B cell (primary cell): ENCODE data around the gene LYPD3. TPM values are rescaled to one million over a fixed set of nuclear protein-coding genes. Genes with fewer than 3 reads are reported as not detected.

Source experiments
- ATAC-seq: fragments of 200-7000 bp; cut with Tn5 transposase; one replicate; pipeline ENCODE4 v1.10.0; 2021; ENCODE audit warnings: low read depth, mild to moderate bottlenecking, moderate number of reproducible peaks, moderate library complexity
- CTCF ChIA-PET: fragments of 350-600 bp; sonication (Branson Sonifier 250); formaldehyde crosslinking; loops from one replicate; lab custom pipeline; 2021; ENCODE audit warnings: antibody characterized with exemption, inconsistent platforms; lab: Charles Lee
- POLR2A ChIA-PET: fragments of 350-600 bp; sonication (Branson Sonifier 250); formaldehyde crosslinking; loops from one replicate; lab custom pipeline; 2021; ENCODE audit warnings: antibody characterized with exemption; lab: Charles Lee
- DNase-seq: peaks from one replicate; pipeline ENCODE4 v3.0.0; 2013
- H2AFZ ChIP-seq: 2 replicates; pipeline ENCODE4 v1.6.1; 2012; ENCODE audit warnings: mild to moderate bottlenecking, low read depth, low read length; ENCODE audit not compliant: insufficient read depth, poor library complexity, severe bottlenecking
- H3K27ac ChIP-seq, 2 donors: 1 replicate in 1 of 2; 2 replicates in 1 of 2; pipeline ENCODE4 v1.5.1; 2012 to 2013; ENCODE audit warnings: low read length in 2 of 2, mild to moderate bottlenecking in 2 of 2, moderate library complexity in 1 of 2
- H3K27me3 ChIP-seq, 4 experiments: fragments of 200-600 bp in 1 of 4; sonication (generic) in 1 of 4; replicated peaks in 1 of 4; 1 replicate in 2 of 4; 2 replicates in 2 of 4; pipeline versions ENCODE4 v1.6.1 to v1.7.0; 2013 to 2016; ENCODE audit warnings: low read length in 3 of 4, mild to moderate bottlenecking in 2 of 4, mixed read lengths in 1 of 4, moderate library complexity in 1 of 4; ENCODE audit not compliant: insufficient read depth in 4 of 4, control insufficient read depth in 3 of 4; ENCODE audit errors: control extremely low read depth in 1 of 4
- H3K36me3 ChIP-seq, 2 experiments: replicated peaks in 1 of 2; 1 replicate in 1 of 2; 2 replicates in 1 of 2; pipeline versions ENCODE4 v1.6.1 to v1.7.1; 2013; ENCODE audit warnings: low read length in 1 of 2; ENCODE audit not compliant: insufficient read depth in 2 of 2, control insufficient read depth in 1 of 2; ENCODE audit errors: control extremely low read depth in 1 of 2, extremely low read depth in 1 of 2
- H3K4me1 ChIP-seq, 2 donors: fragments of 200-600 bp in 1 of 2; sonication (generic) in 1 of 2; 1 replicate in 1 of 2; 2 replicates in 1 of 2; pipeline versions ENCODE4 v1.5.1 to v1.6.1; 2013 to 2017; ENCODE audit warnings: low read length in 2 of 2; ENCODE audit not compliant: control insufficient read depth in 2 of 2, insufficient read depth in 2 of 2
- H3K4me2 ChIP-seq: replicated peaks from 2 replicates; pipeline ENCODE3; 2012; ENCODE audit warnings: mild to moderate bottlenecking, low read depth, low read length; ENCODE audit not compliant: poor library complexity, severe bottlenecking
- H3K4me3 ChIP-seq, 5 experiments: fragments of 200-600 bp in 1 of 5; sonication (generic) in 1 of 5; 1 replicate in 3 of 5; 2 replicates in 2 of 5; pipeline versions ENCODE4 v1.5.1 to v1.7.0; 2011 to 2016; ENCODE audit warnings: low read length in 4 of 5, mild to moderate bottlenecking in 4 of 5, low read depth in 2 of 5, control low read depth in 1 of 5, moderate library complexity in 1 of 5; ENCODE audit not compliant: insufficient read depth in 1 of 5; ENCODE audit errors: control extremely low read depth in 1 of 5, extremely low read depth in 1 of 5
- H3K79me2 ChIP-seq: fragments of 200-600 bp; sonication (generic); one replicate; pipeline ENCODE4 v1.6.0; 2016; ENCODE audit warnings: low read length; ENCODE audit not compliant: control insufficient read depth, insufficient read depth
- H3K9ac ChIP-seq: fragments of 200-600 bp; sonication (generic); 2 replicates; pipeline ENCODE4 v1.6.1; 2017; ENCODE audit warnings: mild to moderate bottlenecking, low read length, moderate library complexity
- H3K9me3 ChIP-seq, 3 donors: one replicate each; pipeline versions ENCODE4 v1.6.1 to v1.7.1; 2013; ENCODE audit warnings: low read length in 2 of 3; ENCODE audit not compliant: control insufficient read depth in 2 of 3, insufficient read depth in 1 of 3; ENCODE audit errors: control extremely low read depth in 1 of 3
- H4K20me1 ChIP-seq: 2 replicates; pipeline ENCODE4 v1.6.0; 2012; ENCODE audit warnings: mild to moderate bottlenecking, low read length; ENCODE audit not compliant: insufficient read depth, control insufficient read depth, poor library complexity, severe bottlenecking
- H3K27ac Mint-ChIP-seq: one replicate; pipeline ENCODE4 v1.8.0; 2021; ENCODE audit warnings: mixed read lengths
- H3K27me3 Mint-ChIP-seq: one replicate; pipeline ENCODE4 v1.8.0; 2021; ENCODE audit warnings: mixed read lengths
- H3K4me1 Mint-ChIP-seq: one replicate; pipeline ENCODE4 v1.8.0; 2021; ENCODE audit warnings: mixed read lengths
- H3K4me3 Mint-ChIP-seq: one replicate; pipeline ENCODE4 v1.8.0; 2021; ENCODE audit warnings: mixed read lengths
- H3K9me3 Mint-ChIP-seq: one replicate; pipeline ENCODE4 v1.8.0; 2022; ENCODE audit warnings: mixed read lengths; ENCODE audit not compliant: insufficient read depth
- EZH2 ChIP-seq: IDR thresholded peaks from 2 replicates; pipeline ENCODE4 v1.6.1; 2012; ENCODE audit warnings: borderline replicate concordance, low read depth, mild to moderate bottlenecking, moderate library complexity, low read length; ENCODE audit not compliant: insufficient read depth, poor library complexity, severe bottlenecking
- WGBS: methylation state at CpG from one replicate; pipeline ENCODE4 v1.1.5; 2013; ENCODE audit warnings: missing lambda C conversion rate; ENCODE audit not compliant: insufficient coverage; 5-methylcytosine and 5-hydroxymethylcytosine counted together
- intact Hi-C: fragments of 100-400 bp; cut with micrococcal nuclease; formaldehyde crosslinking; loops from one replicate; pipeline ENCODE4 v1.10.0; 2022
- polyA plus RNA-seq: library from polyadenylated mRNA; depleted of rRNA; stranded (reverse); fragments of >200 nt; gene quantifications from 2 replicates; pipeline ENCODE4 v1.2.3, GENCODE V29; 2012
- total RNA-seq, 2 donors: library from RNA; stranded (reverse); fragments of 120-200 nt in 1 of 2; gene quantifications; 1 replicate in 1 of 2; 2 replicates in 1 of 2; pipeline versions ENCODE4 v1.2.3 to v1.2.4, GENCODE V29; 2013 to 2022
- TF ChIP-seq, protein P1 (sequence below): fragments of 200-600 bp; IDR thresholded peaks from one replicate; pipeline ENCODE4 v1.8.0; 2022; ENCODE audit warnings: antibody characterized with exemption, mild to moderate bottlenecking

Gene LYPD3
- total and polyA plus RNA-seq, 2 donors (not counting 1 experiment from before 2014, with no cell fraction given), result 0.27 to 2.2 TPM

DNA sequence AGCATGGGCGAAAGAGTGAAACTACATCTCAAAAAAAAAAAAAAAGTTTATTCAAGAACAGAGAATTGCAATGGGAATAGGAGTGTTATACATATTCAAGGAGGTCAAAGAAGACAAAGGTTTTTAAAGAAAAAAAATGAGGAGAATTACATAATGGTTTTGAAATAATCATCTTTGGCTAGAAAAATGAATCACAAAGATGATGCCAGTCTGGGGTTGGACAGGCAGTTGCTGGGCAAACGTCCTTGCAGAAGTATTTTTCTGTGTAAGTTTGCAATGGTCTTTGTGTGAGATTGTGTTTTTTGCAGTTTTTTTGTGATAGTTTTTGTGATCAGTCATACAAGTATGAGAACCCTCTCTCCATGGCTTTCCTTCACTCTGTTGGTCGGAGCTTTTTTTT, 23.7 kb downstream of the LYPD3 start:
- H3K4me3 ChIP-seq, result no peak overlapping the region
- H3K36me3 ChIP-seq, result no peaks in the 10 kb centered on the region
- Mint-ChIP-seq H3K27me3 (no peaks in the 10 kb centered on the region), H3K4me1 (peaks cover 29% of the 10 kb centered on the region), H3K9me3 (no peaks in the 10 kb centered on the region), H3K27ac (no peak overlapping the region), H3K4me3 (no peak overlapping the region)
- no peaks in the 10 kb centered on the region for H4K20me1 ChIP-seq
- H3K9me3 ChIP-seq, result peaks cover 0 to 7% (median 0%) of the 10 kb centered on the region in 3 donors
- peaks cover 22 to 28% of the 10 kb centered on the region in 2 donors for H3K4me1 ChIP-seq
- no peak overlapping the region for H3K9ac ChIP-seq
- 50% methylated on average over 1 of the region's 3 CpGs for WGBS
- ATAC-seq (no peak), DNase-seq (no peak)
- ChIA-PET POLR2A (interaction anchor here (0.6 kb wide), 1 partner anchor 9 kb away, joined by 3 read pairs; no protein-coding TSS in a partner anchor), CTCF (interaction anchor here (1.3 to 18.4 kb wide), 2 partner anchors 10 to 81 kb away, joined by 4 to 644 read pairs; partner anchors contain the start of gene ETHE1)
- TF ChIP-seq, protein P1, sequence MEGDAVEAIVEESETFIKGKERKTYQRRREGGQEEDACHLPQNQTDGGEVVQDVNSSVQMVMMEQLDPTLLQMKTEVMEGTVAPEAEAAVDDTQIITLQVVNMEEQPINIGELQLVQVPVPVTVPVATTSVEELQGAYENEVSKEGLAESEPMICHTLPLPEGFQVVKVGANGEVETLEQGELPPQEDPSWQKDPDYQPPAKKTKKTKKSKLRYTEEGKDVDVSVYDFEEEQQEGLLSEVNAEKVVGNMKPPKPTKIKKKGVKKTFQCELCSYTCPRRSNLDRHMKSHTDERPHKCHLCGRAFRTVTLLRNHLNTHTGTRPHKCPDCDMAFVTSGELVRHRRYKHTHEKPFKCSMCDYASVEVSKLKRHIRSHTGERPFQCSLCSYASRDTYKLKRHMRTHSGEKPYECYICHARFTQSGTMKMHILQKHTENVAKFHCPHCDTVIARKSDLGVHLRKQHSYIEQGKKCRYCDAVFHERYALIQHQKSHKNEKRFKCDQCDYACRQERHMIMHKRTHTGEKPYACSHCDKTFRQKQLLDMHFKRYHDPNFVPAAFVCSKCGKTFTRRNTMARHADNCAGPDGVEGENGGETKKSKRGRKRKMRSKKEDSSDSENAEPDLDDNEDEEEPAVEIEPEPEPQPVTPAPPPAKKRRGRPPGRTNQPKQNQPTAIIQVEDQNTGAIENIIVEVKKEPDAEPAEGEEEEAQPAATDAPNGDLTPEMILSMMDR, result no peak
- no peak for TF ChIP-seq EZH2
- H3K79me2 ChIP-seq, result no peaks in the 10 kb centered on the region
- no peaks in the 10 kb centered on the region for H3K27me3 ChIP-seq
- H3K4me2 ChIP-seq, result no peak overlapping the region
- H3K27ac ChIP-seq, result no peak overlapping the region
- no peak overlapping the region for H2AFZ ChIP-seq
- intact Hi-C loops, result loop anchor here (10.0 kb wide), 1 partner anchor 343 kb away; the partner anchor contains the start of gene KCNN4

DNA sequence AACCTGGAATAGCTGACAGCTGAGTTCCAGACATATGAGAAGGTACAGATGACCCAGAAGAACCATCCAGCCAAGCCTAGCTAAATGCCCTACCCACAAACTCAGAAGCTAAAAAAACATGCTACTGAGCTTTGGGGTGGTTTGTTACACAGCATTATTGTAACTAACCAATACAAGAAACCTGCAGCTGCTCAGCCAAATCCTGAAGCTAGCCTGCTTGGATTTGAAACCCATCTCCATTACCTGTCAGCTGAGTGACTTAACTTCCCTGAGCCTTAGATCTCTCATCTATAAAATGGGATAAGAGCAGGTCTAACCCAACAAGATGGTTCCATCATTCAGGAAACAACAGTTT, 25.7 kb downstream of the LYPD3 start:
- no peak overlapping the region for H3K27ac ChIP-seq
- DNase-seq (no peak), ATAC-seq (no peak)
- H3K4me2 ChIP-seq, result peak overlapping the region; percentile 48
- H3K36me3 ChIP-seq, result no peaks in the 10 kb centered on the region
- H4K20me1 ChIP-seq, result no peaks in the 10 kb centered on the region
- ChIA-PET CTCF (interaction anchor here (0.6 to 10.1 kb wide), 13 partner anchors 8 to 347 kb away, joined by 3 to 127 read pairs (median 4); no protein-coding TSS in a partner anchor), POLR2A (interaction anchor here (0.6 to 2.0 kb wide), 3 partner anchors 79 to 183 kb away, joined by 3 to 14 read pairs (median 11); partner anchors contain the start of gene ZNF575)
- intact Hi-C loops, result loop anchor here (10.0 kb wide), 1 partner anchor 345 kb away; the partner anchor contains the start of gene KCNN4
- no peak for TF ChIP-seq EZH2
- TF ChIP-seq, protein P1, result no peak
- Mint-ChIP-seq H3K27ac (peak overlapping the region; percentile 64), H3K4me1 (peaks cover 29% of the 10 kb centered on the region), H3K27me3 (no peaks in the 10 kb centered on the region), H3K4me3 (peak overlapping the region; percentile 40), H3K9me3 (no peaks in the 10 kb centered on the region)
- H3K27me3 ChIP-seq, result no peaks in the 10 kb centered on the region
- no peak overlapping the region for H3K4me3 ChIP-seq
- H2AFZ ChIP-seq, result no peak overlapping the region
- H3K79me2 ChIP-seq, result no peaks in the 10 kb centered on the region
- peaks cover 0 to 7% (median 0%) of the 10 kb centered on the region in 3 donors for H3K9me3 ChIP-seq
- H3K9ac ChIP-seq, result no peak overlapping the region
- H3K4me1 ChIP-seq, result peaks cover 22 to 28% of the 10 kb centered on the region in 2 donors
